HCT116 (cell line): ENCODE data around the gene PDE4A.

ENCODE experiments used
- CBX3 ChIP-seq: IDR thresholded peaks from 2 replicates; pipeline ENCODE4 v1.6.1; 2012; ENCODE audit warnings: low read depth
- EZH2 ChIP-seq: fragments of 200-600 bp; sonication (generic); IDR thresholded peaks from 2 replicates; pipeline ENCODE4 v1.6.1; 2017; ENCODE audit warnings: antibody characterized with exemption, mixed run types
- EZH2phosphoT487 ChIP-seq: fragments of 200-600 bp; IDR thresholded peaks from 2 replicates; pipeline ENCODE4 v1.6.1; 2018; ENCODE audit warnings: antibody characterized with exemption, borderline replicate concordance
- JUND ChIP-seq: IDR thresholded peaks from 2 replicates; pipeline ENCODE4 v1.6.1; 2012
- POLR2A ChIP-seq: IDR thresholded peaks from 2 replicates; pipeline ENCODE4 v1.7.0; 2011; ENCODE audit warnings: borderline replicate concordance; ENCODE audit not compliant: insufficient read depth, insufficient read length; ENCODE audit errors: extremely low read depth
- POLR2AphosphoS5 ChIP-seq: IDR thresholded peaks from 2 replicates; pipeline ENCODE4 v1.6.1; 2011; ENCODE audit warnings: mild to moderate bottlenecking, low read depth, low read length, moderate library complexity
- RAD21 ChIP-seq: IDR thresholded peaks from 2 replicates; pipeline ENCODE4 v1.6.1; 2012; ENCODE audit warnings: low read depth, mild to moderate bottlenecking
- SIN3A ChIP-seq: IDR thresholded peaks from 2 replicates; pipeline ENCODE4 v1.6.1; 2012; ENCODE audit warnings: low read depth
- SP1 ChIP-seq: IDR thresholded peaks from 2 replicates; pipeline ENCODE4 v1.6.1; 2012; ENCODE audit warnings: low read depth
- ZFX ChIP-seq: fragments of 450-650 bp; IDR thresholded peaks from 2 replicates; pipeline ENCODE4 v1.6.1; 2017
- TF ChIP-seq, protein P1 (sequence below), 3 experiments: fragments of 200-600 bp in 1 of 3; sonication (generic) in 1 of 3; IDR thresholded peaks in 2 of 3; conservative IDR thresholded peaks in 1 of 3; 2 replicates each; pipeline ENCODE4 v1.5.1; 2012 to 2017; ENCODE audit warnings: low read depth in 2 of 3, low read length in 2 of 3, antibody characterized with exemption in 1 of 3, borderline replicate concordance in 1 of 3, control low read depth in 1 of 3, mild to moderate bottlenecking in 1 of 3, mixed read lengths in 1 of 3, mixed run types in 1 of 3, moderate library complexity in 1 of 3; ENCODE audit not compliant: insufficient read depth in 1 of 3
- TF ChIP-seq, protein P2 (sequence below): IDR thresholded peaks from 2 replicates; pipeline ENCODE4 v1.6.1; 2012

DNA sequence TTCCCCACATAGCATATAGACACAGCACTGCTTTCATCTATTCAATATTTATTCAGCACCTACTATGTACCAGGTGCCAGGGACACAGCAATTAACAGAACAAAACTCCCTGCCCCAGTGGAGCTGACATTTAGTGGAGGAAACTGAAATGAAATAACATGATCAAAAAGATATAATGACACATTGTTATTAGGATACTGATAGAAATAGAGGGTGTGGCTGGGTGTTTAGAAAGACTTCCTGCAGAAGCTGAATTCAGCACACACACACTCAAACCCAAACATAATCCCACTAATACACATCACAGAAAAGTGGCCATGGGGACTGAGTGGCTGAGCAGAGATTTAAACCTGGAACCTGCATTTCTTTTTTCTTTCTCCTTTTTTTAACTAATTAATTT lies 13.2 kb upstream of the PDE4A start:
- no peak for TF ChIP-seq RAD21
- TF ChIP-seq, protein P1, sequence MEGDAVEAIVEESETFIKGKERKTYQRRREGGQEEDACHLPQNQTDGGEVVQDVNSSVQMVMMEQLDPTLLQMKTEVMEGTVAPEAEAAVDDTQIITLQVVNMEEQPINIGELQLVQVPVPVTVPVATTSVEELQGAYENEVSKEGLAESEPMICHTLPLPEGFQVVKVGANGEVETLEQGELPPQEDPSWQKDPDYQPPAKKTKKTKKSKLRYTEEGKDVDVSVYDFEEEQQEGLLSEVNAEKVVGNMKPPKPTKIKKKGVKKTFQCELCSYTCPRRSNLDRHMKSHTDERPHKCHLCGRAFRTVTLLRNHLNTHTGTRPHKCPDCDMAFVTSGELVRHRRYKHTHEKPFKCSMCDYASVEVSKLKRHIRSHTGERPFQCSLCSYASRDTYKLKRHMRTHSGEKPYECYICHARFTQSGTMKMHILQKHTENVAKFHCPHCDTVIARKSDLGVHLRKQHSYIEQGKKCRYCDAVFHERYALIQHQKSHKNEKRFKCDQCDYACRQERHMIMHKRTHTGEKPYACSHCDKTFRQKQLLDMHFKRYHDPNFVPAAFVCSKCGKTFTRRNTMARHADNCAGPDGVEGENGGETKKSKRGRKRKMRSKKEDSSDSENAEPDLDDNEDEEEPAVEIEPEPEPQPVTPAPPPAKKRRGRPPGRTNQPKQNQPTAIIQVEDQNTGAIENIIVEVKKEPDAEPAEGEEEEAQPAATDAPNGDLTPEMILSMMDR (IDR thresholded peaks at IDR 0.05 in 2 of 3, conservative IDR thresholded peaks at IDR 0.05 in 1 of 3; ENCODE audit: borderline replicate concordance in 1 of 3, insufficient read depth in 1 of 3, low read depth in 2 of 3, low read length in 2 of 3) = no peak
- no peak for TF ChIP-seq ZFX
- no peak for TF ChIP-seq JUND
- TF ChIP-seq CBX3 = no peak
- TF ChIP-seq EZH2 = no peak
- TF ChIP-seq POLR2A = no peak
- TF ChIP-seq POLR2AphosphoS5 = no peak
- TF ChIP-seq, protein P2, sequence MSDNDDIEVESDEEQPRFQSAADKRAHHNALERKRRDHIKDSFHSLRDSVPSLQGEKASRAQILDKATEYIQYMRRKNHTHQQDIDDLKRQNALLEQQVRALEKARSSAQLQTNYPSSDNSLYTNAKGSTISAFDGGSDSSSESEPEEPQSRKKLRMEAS = no peak
- TF ChIP-seq EZH2phosphoT487 = no peak
- no peak for TF ChIP-seq SP1
- no peak for TF ChIP-seq SIN3A
